Neural crest cell (in vitro differentiated cells): ENCODE results near the gene CPNE2. TPM values are rescaled to one million over a fixed set of nuclear protein-coding genes. Genes with fewer than 3 reads are reported as not detected.

Source experiments
- DNase-seq: peaks from one replicate; pipeline ENCODE4 v3.0.0; 2021; ENCODE audit warnings: low read depth, mixed read lengths, low spot score
- H3K27ac Mint-ChIP-seq: one replicate; pipeline ENCODE4 v1.8.0; 2021; ENCODE audit warnings: mild to moderate bottlenecking, mixed read lengths; ENCODE audit not compliant: unreplicated experiment
- H3K27me3 Mint-ChIP-seq: 2 replicates; pipeline ENCODE4 v1.8.0; 2021; ENCODE audit warnings: low read depth, mild to moderate bottlenecking, mixed read lengths
- H3K36me3 Mint-ChIP-seq: 2 replicates; pipeline ENCODE4 v1.8.0; 2021; ENCODE audit warnings: low read depth, mild to moderate bottlenecking, mixed read lengths
- H3K4me1 Mint-ChIP-seq: 2 replicates; pipeline ENCODE4 v1.8.0; 2021; ENCODE audit warnings: mixed read lengths
- H3K4me3 Mint-ChIP-seq: one replicate; pipeline ENCODE4 v1.8.0; 2021; ENCODE audit warnings: mild to moderate bottlenecking, mixed read lengths
- H3K9me3 Mint-ChIP-seq: 2 replicates; pipeline ENCODE4 v1.8.0; 2021; ENCODE audit warnings: mixed read lengths
- CTCF ChIP-seq: fragments of 200-600 bp; sonication (generic); conservative IDR thresholded peaks from 2 replicates; pipeline ENCODE4 v1.5.0; 2021; ENCODE audit warnings: antibody characterized with exemption, mild to moderate bottlenecking
- total RNA-seq: library from RNA; stranded (reverse); gene quantifications from 2 replicates; pipeline ENCODE4 v1.2.1, GENCODE V29; 2021

Gene CPNE2
- total RNA-seq, 1 donor from 2014 or later, result 33.1 TPM

- peaks cover 22% of the 10 kb centered on the region for H3K4me1 Mint-ChIP-seq
These were observed 3.0 kb upstream of the CPNE2 start for GRCh38 chr16:57089406-57089805.

GRCh38 chr16:57091200-57091974 lies 996 bp upstream of the CPNE2 start:
- H3K36me3 Mint-ChIP-seq, result no peaks in the 10 kb centered on the region
- no peak for TF ChIP-seq CTCF

More at GRCh38 chr16:57089406-57089805, 3.0 kb upstream of the CPNE2 start:
- TF ChIP-seq CTCF, result no peak
- DNase-seq, result no peak
- Mint-ChIP-seq H3K27ac (no peak overlapping the region), H3K36me3 (no peaks in the 10 kb centered on the region), H3K27me3 (no peaks in the 10 kb centered on the region), H3K9me3 (peaks cover 3% of the 10 kb centered on the region), H3K4me3 (peak overlapping the region; percentile 32)

GRCh38 chr16:57092786-57093411 lies 516 bp downstream of the CPNE2 start:
- Mint-ChIP-seq H3K36me3 (no peaks in the 10 kb centered on the region), H3K27me3 (no peaks in the 10 kb centered on the region), H3K4me3 (peak overlapping the region; percentile 91), H3K4me1 (peaks cover 29% of the 10 kb centered on the region), H3K27ac (no peak overlapping the region), H3K9me3 (peaks cover 3% of the 10 kb centered on the region)
- TF ChIP-seq CTCF, result peak; percentile 82
- peak; percentile 33 for DNase-seq

More at GRCh38 chr16:57091200-57091974, 996 bp upstream of the CPNE2 start:
- Mint-ChIP-seq H3K27ac (peak overlapping the region; percentile 83), H3K4me1 (peaks cover 29% of the 10 kb centered on the region), H3K27me3 (no peaks in the 10 kb centered on the region), H3K9me3 (peaks cover 3% of the 10 kb centered on the region), H3K4me3 (peak overlapping the region; percentile 94)
- peak; percentile 39 for DNase-seq

- Mint-ChIP-seq H3K27me3 (no peaks in the 10 kb centered on the region), H3K4me1 (peaks cover 34% of the 10 kb centered on the region), H3K9me3 (peaks cover 3% of the 10 kb centered on the region), H3K4me3 (peak overlapping the region; percentile 91), H3K27ac (no peak overlapping the region), H3K36me3 (no peaks in the 10 kb centered on the region)
- no peak for TF ChIP-seq CTCF
- DNase-seq, result no peak
These were observed 1.5 kb downstream of the CPNE2 start for GRCh38 chr16:57093666-57094564.

GRCh38 chr16:57094911-57095310 lies 2.5 kb downstream of the CPNE2 start:
- Mint-ChIP-seq H3K36me3 (no peaks in the 10 kb centered on the region), H3K27me3 (no peaks in the 10 kb centered on the region), H3K27ac (no peak overlapping the region), H3K9me3 (peaks cover 3% of the 10 kb centered on the region), H3K4me3 (peak overlapping the region; percentile 83), H3K4me1 (peaks cover 35% of the 10 kb centered on the region)
- no peak for TF ChIP-seq CTCF
- no peak for DNase-seq
